GM18951 (cell line): ENCODE data around the gene PDP2.

ENCODE experiments used
- POLR2A ChIP-seq: IDR thresholded peaks from 4 replicates; pipeline ENCODE4 v1.6.1; 2011; ENCODE audit warnings: mild to moderate bottlenecking; ENCODE audit not compliant: insufficient read length, insufficient read depth; ENCODE audit errors: extremely low read depth
- in situ Hi-C: fragments of 300-500 bp; cut with MboI; formaldehyde crosslinking; loops from one replicate; pipeline ENCODE4 v1.12.0; 2022; ENCODE audit warnings: low sequenced_read_pairs, mixed read lengths, inconsistent platforms; ENCODE audit not compliant: unreplicated experiment

The PDP2 gene

GRCh38 chr16:66904846-66905632 lies 24.7 kb downstream of the PDP2 start:
- in situ Hi-C loops, result no loop called here
- no peak for TF ChIP-seq POLR2A

GRCh38 chr16:66905633-66906539 lies 25.6 kb downstream of the PDP2 start:
- in situ Hi-C loops, result no loop called here
- no peak for TF ChIP-seq POLR2A

- in situ Hi-C loops, result no loop called here
- TF ChIP-seq POLR2A, result no peak
Observed at GRCh38 chr16:66906916-66907836, 26.9 kb downstream of the PDP2 start.

- no peak for TF ChIP-seq POLR2A
- in situ Hi-C loops, result no loop called here
Observed at GRCh38 chr16:66908116-66908515, 27.8 kb downstream of the PDP2 start.

GRCh38 chr16:66908762-66909559 lies 28.6 kb downstream of the PDP2 start:
- TF ChIP-seq POLR2A, result no peak
- in situ Hi-C loops, result no loop called here

- TF ChIP-seq POLR2A, result no peak
- in situ Hi-C loops, result no loop called here
Observed at GRCh38 chr16:66910175-66910940, 30.0 kb downstream of the PDP2 start.

GRCh38 chr16:66911112-66911511 lies 30.8 kb downstream of the PDP2 start:
- in situ Hi-C loops, result no loop called here
- no peak for TF ChIP-seq POLR2A

- in situ Hi-C loops, result no loop called here
- TF ChIP-seq POLR2A, result no peak
Observed at GRCh38 chr16:66911801-66912200, 31.5 kb downstream of the PDP2 start.

GRCh38 chr16:66913081-66913480 lies 32.8 kb downstream of the PDP2 start:
- TF ChIP-seq POLR2A, result no peak
- in situ Hi-C loops, result no loop called here

GRCh38 chr16:66913711-66914110 lies 33.4 kb downstream of the PDP2 start:
- TF ChIP-seq POLR2A, result no peak
- in situ Hi-C loops, result no loop called here

GRCh38 chr16:66914541-66914940 lies 34.2 kb downstream of the PDP2 start:
- TF ChIP-seq POLR2A, result no peak
- in situ Hi-C loops, result no loop called here
